ENCODE data around the gene ACTA2. TPM values are rescaled to one million over a fixed set of nuclear protein-coding genes. Genes with fewer than 3 reads are reported as not detected.

ACTA2 gene
- total RNA-seq, 2 donors from 2014 or later: 4,350 to 6,560 TPM

- intact Hi-C loops (cut with DNase I): no loop called here
- DNase-seq (ENCODE audit: low spot score): no peak
Observed at GRCh38 chr10:88983939-88984338, 31.4 kb upstream of the ACTA2 start.

DNA sequence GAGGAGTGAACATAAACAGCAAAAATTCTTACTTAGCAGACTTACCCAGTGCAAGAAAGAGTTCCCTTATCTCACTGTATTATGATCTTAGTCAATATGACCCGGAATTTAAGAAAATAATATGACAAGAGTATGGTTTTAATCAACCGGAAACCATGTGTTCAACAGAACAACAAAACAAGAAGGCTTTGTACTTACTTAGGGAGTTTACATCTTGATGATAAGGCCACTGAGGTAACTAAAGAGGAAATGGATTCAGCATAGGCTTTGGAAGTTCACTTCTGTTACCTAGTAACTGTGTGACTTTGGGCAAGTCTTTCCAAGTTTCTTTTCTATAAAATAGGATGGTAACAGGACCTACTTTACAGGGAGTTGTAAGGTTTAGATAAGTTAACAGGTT, 30.6 kb upstream of the ACTA2 start:
- intact Hi-C loops (cut with DNase I): no loop called here
- no peak for DNase-seq (ENCODE audit: low spot score)

DNA sequence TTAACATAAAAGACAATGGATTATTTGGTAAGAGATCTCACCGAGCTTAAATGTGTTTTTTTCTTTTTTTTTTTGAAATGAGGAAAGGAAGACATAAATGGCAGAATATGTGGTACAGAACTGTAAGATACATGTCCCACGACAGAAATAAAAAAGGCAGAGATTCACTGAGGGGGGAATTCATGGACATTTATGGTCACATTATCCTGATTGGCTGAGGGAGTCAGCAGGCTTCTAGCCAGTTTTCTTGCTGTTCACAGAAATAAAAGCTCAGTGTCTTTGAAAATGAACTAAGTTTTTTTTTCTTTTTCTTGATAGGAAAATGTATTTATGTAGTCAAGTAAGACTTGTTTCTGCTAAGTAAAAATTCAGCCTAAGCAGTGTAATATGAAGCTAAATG, 29.8 kb upstream of the ACTA2 start:
- intact Hi-C loops (cut with DNase I): no loop called here
- no peak for DNase-seq (ENCODE audit: low spot score)

GRCh38 chr10:88981435-88981834, 28.9 kb upstream of the ACTA2 start:
- no peak for DNase-seq (ENCODE audit: low spot score)
- intact Hi-C loops (cut with DNase I): no loop called here

DNA sequence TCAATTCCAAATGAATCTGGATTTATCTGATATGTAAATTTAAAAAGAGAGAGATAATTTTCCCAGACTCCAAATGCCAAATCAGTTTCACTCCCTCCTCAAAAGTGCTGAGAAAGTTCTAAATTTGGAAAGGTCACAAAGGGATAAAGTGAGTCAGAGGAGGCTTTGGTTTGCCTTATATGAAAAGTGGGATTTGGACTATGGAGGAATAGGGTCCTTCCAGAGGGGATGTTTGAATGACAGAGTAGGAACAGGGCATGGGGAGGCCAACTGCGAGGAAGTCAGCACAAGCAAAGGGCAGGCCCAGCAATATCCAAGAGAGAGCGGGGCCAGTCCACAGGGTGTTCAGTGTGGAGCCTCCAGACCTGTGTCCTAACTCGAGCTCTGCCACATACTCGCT, 28.2 kb upstream of the ACTA2 start:
- intact Hi-C loops (cut with DNase I): no loop called here
- DNase-seq (ENCODE audit: low spot score): peak; percentile 70

DNA sequence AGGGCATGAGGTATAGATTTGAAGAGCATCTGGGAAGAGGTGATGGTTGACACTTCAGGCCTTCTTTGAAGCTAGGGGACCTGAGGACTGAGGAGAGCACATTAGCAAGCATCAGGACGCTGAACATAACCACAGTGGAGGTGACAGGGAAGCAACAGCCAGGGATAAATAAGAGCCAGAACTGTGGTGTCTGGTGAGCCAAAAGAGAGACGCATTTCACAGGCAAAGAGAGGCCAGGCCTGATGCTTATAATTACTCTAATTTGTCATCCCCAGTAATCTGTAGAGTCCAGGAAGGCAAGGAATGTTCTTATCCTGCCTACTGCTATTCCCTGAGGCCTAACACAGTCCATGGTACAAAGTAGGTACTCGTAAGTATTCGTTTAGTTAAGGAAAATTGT, 27.7 kb upstream of the ACTA2 start:
- no peak for DNase-seq (ENCODE audit: low spot score)
- intact Hi-C loops (cut with DNase I): no loop called here

DNA sequence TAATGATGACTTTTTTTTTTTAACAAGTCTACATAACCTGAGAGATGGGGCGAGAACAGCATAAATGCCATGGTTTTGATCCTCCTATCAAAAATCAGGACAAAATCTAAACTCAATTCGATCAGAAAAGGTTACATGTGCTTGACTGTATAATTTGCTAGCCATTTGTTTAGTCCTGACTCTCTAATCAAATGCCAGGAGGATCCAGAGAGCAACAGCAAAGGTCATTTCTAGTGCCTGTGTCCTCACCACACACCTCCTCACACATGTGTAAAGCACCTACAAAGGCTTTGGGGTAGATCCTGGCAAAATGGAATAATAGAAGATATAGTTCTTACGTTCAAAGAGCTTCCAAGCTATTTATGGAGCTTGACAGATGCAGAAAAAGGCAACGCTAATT, 27.0 kb upstream of the ACTA2 start:
- no peak for DNase-seq (ENCODE audit: low spot score)
- intact Hi-C loops (cut with DNase I): no loop called here

DNA sequence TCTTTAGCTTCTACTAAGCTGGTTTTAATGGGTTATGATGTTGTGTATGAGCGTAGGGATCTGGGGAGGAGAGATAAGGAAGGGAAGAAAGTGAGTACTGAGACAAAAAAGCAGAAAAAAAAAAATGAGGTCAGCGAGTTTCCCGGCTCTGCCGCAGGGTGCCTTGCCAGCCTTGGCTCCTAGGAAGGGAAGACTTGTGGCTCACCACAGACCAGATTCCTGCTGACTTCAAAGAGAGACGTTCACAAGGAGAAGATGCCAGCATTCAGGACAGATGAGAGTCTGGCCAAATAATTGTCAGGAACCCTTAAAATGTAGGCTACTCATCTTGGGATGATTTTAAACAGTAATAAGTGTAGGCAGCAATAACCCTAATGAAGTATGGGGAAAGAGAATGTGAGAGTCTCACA, 26.6 kb upstream of the ACTA2 start:
- DNase-seq (ENCODE audit: low spot score): peak; percentile 90
- intact Hi-C loops (cut with DNase I): no loop called here

DNA sequence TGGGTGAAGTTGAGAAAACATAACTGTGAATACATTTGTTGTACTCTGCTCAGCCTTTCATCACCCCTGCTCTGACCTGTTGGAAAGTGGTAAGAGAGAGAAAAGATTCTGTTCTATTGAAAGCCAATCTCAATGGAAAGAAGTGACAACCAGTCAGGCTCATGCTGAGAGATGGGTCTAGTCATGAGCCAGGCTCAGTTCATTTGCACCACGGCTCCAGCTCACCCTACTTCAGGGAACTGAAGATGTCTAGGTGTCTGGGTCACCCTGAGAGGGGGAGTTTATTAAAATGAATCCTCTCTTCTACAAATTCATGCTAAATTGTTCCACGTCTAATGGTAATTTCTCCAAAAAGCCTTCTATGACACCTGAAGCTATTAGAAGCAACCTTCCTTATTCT, 25.9 kb upstream of the ACTA2 start:
- no peak for DNase-seq (ENCODE audit: low spot score)
- intact Hi-C loops (cut with DNase I): no loop called here

DNA sequence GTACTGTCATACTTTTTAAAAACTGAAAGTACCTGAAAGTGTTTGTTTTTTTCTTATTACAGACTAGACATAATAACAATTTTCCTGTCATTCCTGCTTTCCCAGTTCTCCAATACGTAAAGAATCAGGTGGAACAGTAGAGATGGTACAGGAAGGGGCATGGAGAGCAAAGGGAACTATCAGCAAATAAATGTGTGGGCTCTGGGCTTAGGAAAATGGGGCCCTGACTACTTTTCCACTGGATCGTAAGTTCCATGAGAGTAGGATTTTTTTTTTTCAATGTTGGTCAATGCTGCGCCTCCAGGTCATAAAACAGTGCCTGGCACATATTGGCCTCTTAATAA, 22.8 kb upstream of the ACTA2 start:
- no peak for DNase-seq (ENCODE audit: low spot score)
- intact Hi-C loops (cut with DNase I): no loop called here

DNA sequence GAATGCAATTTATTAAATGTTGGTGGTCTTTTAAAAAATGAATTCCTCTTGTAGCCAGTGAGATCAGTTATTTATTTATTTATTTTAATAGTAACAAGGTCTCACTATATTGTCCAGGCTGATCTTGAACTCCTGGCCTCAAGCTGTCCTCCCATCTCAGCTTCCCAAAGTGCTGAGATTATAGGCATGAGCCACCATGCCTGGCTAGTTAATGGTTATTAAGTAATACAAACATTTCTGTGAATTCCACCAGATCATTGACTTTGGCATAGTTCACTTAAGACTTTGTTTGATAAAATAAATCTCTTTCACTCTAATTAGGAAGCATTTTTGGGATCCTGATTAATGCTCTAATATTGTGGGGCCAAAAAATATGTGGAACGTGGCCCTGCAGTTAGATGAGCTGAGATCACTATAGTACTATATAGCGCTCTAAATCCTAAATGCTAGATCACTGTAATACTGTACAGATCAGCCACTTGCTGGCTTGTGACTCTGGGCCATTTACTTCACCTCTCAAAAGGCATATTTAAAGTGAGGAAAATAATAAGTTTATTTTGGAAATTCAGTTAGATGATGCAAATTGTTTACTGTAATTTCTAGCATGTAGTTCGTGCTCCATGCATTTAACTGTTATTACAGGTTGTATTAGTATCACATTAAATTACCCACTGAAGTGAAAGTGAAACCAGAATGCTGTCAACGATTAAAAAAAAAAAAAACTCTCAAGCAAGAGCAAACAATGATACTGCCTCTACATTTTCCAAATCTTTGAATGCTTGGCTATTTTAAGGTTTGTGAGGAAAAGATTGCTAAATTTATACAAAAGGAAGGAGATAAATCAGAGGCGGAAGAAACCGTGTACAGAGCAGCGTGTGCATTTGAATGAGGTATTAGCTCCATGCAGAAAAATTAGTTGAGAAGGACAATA, 22.1 kb upstream of the ACTA2 start:
- no peak for DNase-seq (ENCODE audit: low spot score)
- intact Hi-C loops (cut with DNase I): no loop called here

- no peak for DNase-seq (ENCODE audit: low spot score)
- intact Hi-C loops (cut with DNase I): no loop called here
Observed at GRCh38 chr10:88974012-88974411, 21.4 kb upstream of the ACTA2 start.

DNA sequence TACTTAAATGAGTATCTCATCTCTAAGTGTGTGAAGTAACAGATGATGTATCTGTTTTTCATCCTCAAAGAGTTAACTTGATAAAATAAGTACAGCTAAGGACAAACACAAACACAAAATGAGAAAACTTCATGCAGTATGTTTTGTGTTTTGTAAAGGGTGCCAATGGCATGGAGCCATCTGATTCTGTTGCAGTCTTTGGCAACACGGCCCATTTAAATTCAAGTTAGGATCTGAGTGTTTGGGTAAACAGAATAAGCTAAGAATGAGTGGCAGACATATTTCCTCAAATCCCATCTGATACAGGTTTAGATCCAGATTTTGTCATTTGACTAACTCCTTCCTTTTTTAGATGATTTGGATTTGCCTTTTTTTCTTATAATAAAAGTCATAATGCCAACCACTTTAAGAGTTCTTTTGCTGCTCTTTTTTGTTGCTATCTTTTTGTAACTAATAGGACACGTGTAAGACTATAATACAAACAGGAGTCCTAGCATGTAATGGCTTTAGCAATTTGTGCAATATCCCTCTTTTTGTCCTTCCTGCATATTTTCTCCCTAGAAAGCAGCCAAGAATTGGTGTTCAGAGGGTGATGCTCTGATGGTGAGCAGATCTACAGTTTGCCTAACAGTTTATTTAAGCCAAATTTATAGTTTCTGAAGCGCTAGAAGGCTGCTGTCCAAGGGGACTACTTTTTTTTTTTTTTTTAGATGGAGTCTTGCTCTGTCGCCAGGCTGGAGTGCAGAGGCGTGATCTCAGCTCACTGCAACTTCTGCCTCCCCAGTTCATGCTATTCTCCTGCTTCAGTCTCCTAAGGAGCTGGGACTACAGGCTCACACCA, 18.9 kb upstream of the ACTA2 start:
- DNase-seq (ENCODE audit: low spot score): no peak
- intact Hi-C loops (cut with DNase I): no loop called here

GRCh38 chr10:88968391-88968790, 15.8 kb upstream of the ACTA2 start:
- intact Hi-C loops (cut with DNase I): no loop called here
- no peak for DNase-seq (ENCODE audit: low spot score)

DNA sequence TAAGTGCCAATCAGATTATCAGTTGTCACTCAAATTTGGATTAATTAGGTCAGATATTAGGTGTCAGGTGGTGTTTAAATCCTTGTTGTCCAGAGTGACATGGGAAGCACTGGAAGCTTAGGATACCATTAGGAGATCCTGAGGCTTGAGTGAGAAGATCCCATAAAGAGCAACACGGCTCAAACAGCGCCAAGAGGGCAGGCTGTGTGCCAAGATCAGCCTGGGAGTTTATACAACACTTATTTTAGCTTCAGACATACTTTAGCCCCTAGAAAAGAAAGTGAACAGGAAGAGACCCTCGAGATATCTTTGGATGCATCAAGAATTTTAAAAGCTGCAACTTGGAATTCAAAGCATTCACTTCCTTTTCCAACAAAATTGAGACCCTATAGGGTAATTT, 14.2 kb upstream of the ACTA2 start:
- peak; percentile 80 for DNase-seq (ENCODE audit: low spot score)

GRCh38 chr10:88964869-88965415, 12.4 kb upstream of the ACTA2 start:
- intact Hi-C loops (cut with DNase I): no loop called here
- DNase-seq (ENCODE audit: low spot score): no peak

More for the DNA sequence above, 14.2 kb upstream of the ACTA2 start:
- intact Hi-C loops (cut with DNase I): no loop called here

- intact Hi-C loops (cut with DNase I): no loop called here
- DNase-seq (ENCODE audit: low spot score): no peak
Observed at GRCh38 chr10:88964360-88964759, 11.8 kb upstream of the ACTA2 start.

- intact Hi-C loops (cut with DNase I): no loop called here
- DNase-seq (ENCODE audit: low spot score): no peak
Observed at GRCh38 chr10:88963318-88963717, 10.7 kb upstream of the ACTA2 start.

GRCh38 chr10:88962336-88962735, 9.8 kb upstream of the ACTA2 start:
- intact Hi-C loops (cut with DNase I): no loop called here
- no peak for DNase-seq (ENCODE audit: low spot score)

- DNase-seq (ENCODE audit: low spot score): no peak
- intact Hi-C loops (cut with DNase I): no loop called here
Observed at GRCh38 chr10:88961266-88961665, 8.7 kb upstream of the ACTA2 start.
